Right ventricle myocardium superior (tissue), 1 donor: ENCODE data around the gene ARHGEF28. TPM values are rescaled to one million over a fixed set of nuclear protein-coding genes. Genes with fewer than 3 reads are reported as not detected.
A peak's percentile ranks its signal among the peaks of the same experiment; 100 is the strongest.

Experiments
- ATAC-seq: fragments of 200-7000 bp; cut with Tn5 transposase; one replicate; pipeline ENCODE4 v1.9.1; 2020; ENCODE audit warnings: mild to moderate bottlenecking; ENCODE audit not compliant: poor library complexity
- DNase-seq: peaks from one replicate; pipeline ENCODE4 v3.0.0-alpha.2; 2020
- intact Hi-C: fragments of 100-400 bp; cut with DNase I; formaldehyde crosslinking; loops from one replicate; pipeline ENCODE4 v1.11.2; 2022
- total RNA-seq: library from RNA; stranded (reverse); fragmentation: NEBNext Ultra II Directional; extraction: Animal tissue kit (Norgen Biotek cat#: 25700); gene quantifications from one replicate; pipeline ENCODE4 v1.2.1, GENCODE V29; 2021
- donor health status: DM: no; HTN: yes; CAD: no; lungs with severe emphysema.

The ARHGEF28 gene
- total RNA-seq, 1 donor from 2014 or later, result 1.6 TPM

DNA sequence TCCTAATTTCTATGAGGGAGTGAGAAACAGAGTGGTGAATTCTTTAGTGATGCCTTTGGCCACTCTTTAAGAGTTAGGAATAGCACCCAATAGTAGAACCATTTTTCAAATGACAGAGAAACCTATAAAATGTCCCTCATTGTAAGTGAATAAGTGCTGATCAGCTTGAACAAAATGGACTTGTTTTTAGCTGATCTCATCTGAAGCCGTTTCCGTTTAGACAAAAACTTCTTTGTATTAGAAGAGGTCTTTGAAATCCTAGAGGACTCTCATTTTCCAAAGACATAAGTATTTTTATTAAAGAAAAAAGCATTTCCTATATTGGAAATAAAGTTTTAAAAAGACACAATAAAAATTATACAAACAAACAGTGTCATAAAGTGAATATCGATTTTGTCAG, 273.9 kb downstream of the ARHGEF28 start:
- intact Hi-C loops, result loop anchor here (10.0 kb wide), 1 partner anchor 1015 kb away; no protein-coding TSS in a partner anchor
- ATAC-seq, result no peak
- DNase-seq, result no peak

DNA sequence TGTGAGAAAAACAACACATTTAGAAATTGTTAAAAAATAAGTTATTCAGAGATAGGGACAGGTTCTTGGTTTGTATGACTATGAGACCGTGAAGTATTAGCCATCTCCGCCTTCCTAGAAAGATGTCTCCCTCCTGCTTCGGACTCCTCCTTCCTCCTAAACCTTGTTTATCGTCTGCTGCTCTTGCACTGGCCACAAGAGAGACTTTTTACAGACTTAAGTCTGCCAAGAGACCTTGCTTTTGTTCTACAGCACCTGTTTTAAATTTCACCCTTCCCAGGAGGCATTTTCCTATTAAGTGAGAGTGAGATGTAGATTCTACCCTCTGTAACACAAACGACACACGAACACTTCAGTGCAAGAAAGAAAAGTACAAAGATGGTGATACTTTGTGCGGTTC, 274.6 kb downstream of the ARHGEF28 start:
- ATAC-seq (no peak), DNase-seq (no peak)
- intact Hi-C loops, result loop anchor here (10.0 kb wide), 1 partner anchor 1014 kb away; no protein-coding TSS in a partner anchor

DNA sequence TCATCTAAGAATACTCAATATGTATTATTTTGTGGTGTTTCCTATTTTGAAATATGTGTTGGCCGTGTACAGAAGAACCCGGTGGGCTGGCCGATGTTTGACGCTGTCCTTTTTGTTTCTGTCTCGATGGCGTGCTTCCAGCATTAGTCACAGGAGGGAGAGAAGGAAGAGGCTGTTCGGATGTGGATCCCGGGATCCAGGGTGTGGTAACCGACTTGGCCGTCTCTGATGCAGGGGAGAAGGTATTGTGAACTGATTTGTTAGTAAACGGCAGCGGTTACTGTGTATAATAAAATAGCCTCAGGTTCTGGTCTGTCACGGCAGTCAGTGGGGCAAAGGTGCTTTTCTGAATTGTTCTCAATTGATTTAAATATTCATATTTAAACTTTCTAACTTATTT, 275.0 kb downstream of the ARHGEF28 start:
- intact Hi-C loops, result loop anchor here (10.0 kb wide), 1 partner anchor 1014 kb away; no protein-coding TSS in a partner anchor
- ATAC-seq, result no peak
- peak; percentile 50 for DNase-seq

DNA sequence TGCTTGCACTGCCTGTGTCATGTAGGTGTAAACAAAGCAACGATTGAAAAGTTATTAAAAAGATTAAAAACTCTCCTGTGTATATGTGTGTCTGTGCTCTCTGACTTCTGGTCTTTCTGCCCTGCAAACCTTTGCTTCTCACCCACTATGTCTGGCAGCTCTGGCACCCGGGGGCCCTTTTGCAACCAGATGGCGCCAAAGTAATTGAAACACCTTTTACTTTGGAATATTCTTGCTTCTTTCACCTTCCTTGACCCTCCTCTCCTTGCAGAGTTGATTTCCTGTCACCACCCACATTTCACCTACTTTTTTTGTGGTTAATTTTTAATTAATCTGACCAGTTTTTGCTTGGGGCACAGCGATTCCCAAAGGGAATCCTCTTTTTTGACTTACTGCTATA, 275.5 kb downstream of the ARHGEF28 start:
- ATAC-seq (no peak), DNase-seq (no peak)
- intact Hi-C loops, result loop anchor here (10.0 kb wide), 1 partner anchor 1013 kb away; no protein-coding TSS in a partner anchor

DNA sequence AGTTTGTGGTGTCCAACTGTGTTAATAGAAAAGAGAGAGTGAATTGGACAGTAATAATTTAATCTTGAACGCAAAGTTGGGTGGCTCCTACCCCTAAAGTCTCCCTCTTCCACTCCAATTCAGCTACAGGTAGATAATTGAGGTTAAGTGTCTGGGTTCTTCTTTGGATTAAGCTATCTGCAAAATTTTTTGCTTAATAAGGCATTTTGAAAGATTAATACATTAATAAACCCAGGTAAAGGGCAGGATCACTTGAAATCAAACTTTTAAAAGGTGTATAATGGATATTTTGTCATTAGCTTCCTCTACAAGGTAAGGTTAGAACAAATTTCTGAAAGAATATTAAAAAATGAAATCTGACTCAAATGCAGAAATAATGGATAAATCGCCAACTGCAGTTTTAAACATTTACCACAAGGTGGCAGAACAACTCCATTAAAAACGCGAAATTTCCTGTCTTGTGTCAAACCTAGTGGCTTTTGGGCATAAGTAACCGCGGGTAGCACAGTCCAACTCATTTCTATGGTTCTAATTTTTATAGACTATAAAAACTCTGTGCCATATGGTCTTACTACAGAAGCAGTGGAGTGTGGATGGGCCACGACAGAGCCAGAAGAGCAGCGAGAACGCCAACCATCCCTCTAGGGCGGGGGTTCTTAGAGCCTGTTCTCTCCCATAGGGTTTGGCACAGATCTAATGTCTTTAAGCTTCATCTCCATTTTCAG, 276.5 kb downstream of the ARHGEF28 start:
- ATAC-seq (peak; percentile 58), DNase-seq (no peak)
- intact Hi-C loops, result loop anchor here (2.0 to 10.0 kb wide), 2 partner anchors 746 to 1012 kb away; no protein-coding TSS in a partner anchor

DNA sequence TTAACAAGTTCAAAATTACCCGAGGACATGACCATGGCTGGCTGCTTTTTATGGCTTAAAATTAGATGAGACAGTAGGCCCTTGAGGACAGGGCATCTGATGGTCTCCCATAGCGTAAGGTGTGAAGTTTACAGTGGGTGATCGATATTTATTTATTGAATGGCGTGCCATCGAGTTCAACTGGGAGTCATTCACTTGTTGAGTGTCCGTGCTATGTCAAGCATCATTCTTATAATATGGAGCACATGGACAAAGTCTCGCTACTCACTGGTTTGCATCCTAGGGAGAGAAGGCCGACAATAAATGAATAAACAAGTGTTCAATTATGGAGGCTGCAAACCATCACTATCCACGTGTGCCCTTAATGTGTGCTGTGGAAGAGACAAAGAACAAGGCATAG, 277.2 kb downstream of the ARHGEF28 start:
- intact Hi-C loops, result loop anchor here (2.0 to 10.0 kb wide), 2 partner anchors 746 to 1012 kb away; no protein-coding TSS in a partner anchor
- no peak for ATAC-seq
- DNase-seq, result no peak

DNA sequence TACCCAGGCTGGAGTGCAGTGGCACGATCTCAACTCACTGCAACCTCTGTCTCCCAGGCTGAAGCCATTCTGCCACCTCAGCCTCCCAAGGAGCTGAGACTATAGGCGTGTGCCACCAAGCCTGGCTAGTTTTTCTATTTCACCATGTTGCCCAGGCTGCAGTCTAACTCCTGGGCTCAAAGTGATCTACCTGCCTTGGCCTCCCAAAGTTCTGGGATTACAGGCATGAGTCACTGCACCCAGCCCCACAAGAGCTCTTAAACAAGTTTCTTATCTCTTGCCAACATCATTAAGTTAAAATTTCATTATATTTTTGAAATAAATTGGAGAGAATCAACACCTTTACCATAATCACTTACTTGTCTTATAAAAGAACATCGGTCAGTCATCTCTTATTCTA, 280.3 kb downstream of the ARHGEF28 start:
- DNase-seq (no peak), ATAC-seq (no peak)
- intact Hi-C loops, result loop anchor here (10.0 kb wide), 1 partner anchor 1009 kb away; no protein-coding TSS in a partner anchor

DNA sequence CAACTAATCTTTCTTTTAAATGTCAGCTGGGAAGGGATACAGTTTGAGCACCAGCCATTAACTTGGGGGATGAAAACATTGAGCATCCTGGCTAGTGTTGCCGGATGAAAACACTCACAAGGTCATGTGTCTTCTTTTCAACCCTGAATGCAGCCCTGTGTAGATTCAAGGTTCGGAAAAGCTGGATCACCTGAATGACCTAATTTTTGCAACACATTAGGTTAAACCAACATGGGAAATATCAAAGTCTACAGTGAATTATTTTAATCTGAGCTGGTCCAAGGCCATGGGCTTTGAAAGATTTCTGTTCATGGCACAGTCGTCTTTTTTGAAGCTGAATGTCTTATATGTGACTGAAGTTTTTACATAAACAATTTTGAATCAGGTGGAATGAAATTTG, 281.2 kb downstream of the ARHGEF28 start:
- DNase-seq (no peak), ATAC-seq (no peak)
- intact Hi-C loops, result loop anchor here (10.0 kb wide), 1 partner anchor 1008 kb away; no protein-coding TSS in a partner anchor

DNA sequence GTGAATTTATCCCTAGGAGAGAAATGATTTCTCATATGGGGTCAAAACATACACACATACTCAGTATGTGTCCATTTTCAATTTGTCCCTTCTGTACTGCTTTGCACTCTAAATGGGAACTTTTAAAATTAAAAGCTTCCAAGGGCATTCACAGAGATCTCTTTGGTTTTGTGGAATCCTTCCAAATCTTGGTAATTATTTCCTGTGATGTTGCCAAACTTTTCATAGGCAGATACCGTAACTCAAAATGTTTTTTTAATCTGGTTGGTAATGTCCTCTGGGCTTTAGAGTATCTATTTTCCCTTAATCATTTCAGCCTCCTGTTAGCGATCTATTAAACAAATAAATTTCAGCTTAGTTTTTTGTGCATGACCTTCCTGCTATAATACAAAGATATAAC, 282.4 kb downstream of the ARHGEF28 start:
- DNase-seq (no peak), ATAC-seq (no peak)
- intact Hi-C loops, result loop anchor here (10.0 kb wide), 1 partner anchor 1006 kb away; no protein-coding TSS in a partner anchor

DNA sequence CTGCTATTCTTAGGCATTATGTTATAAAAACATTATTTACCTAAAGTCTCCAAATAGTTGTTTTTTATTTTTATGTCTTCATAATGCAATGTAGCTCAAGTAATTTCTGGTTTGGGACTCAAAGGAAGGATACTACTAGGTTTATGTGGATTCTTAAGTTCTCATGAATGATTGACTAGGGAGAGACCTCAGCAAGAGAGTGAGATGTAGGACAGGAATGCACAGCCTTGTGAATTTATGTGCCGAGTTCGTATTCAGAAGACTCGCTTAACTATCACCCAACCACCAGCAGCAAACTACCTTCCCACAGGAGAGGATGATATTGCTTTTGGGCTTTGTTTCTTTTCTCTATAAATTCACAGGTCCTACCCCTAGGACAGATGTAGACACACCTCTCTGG, 282.9 kb downstream of the ARHGEF28 start:
- DNase-seq (no peak), ATAC-seq (no peak)
- intact Hi-C loops, result loop anchor here (10.0 kb wide), 1 partner anchor 1006 kb away; no protein-coding TSS in a partner anchor

DNA sequence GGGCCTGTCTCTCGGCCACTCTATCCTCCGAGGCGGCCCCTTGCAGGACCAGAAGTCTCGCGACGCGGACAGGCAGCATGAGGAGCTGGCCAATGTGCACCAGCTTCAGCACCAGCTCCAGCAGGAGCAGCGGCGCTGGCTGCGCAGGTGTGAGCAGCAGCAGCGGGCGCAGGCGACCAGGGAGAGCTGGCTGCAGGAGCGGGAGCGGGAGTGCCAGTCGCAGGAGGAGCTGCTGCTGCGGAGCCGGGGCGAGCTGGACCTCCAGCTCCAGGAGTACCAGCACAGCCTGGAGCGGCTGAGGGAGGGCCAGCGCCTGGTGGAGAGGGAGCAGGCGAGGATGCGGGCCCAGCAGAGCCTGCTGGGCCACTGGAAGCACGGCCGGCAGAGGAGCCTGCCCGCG, 283.5 kb downstream of the ARHGEF28 start:
- intact Hi-C loops, result loop anchor here (10.0 kb wide), 1 partner anchor 1005 kb away; no protein-coding TSS in a partner anchor
- DNase-seq (no peak), ATAC-seq (no peak)

DNA sequence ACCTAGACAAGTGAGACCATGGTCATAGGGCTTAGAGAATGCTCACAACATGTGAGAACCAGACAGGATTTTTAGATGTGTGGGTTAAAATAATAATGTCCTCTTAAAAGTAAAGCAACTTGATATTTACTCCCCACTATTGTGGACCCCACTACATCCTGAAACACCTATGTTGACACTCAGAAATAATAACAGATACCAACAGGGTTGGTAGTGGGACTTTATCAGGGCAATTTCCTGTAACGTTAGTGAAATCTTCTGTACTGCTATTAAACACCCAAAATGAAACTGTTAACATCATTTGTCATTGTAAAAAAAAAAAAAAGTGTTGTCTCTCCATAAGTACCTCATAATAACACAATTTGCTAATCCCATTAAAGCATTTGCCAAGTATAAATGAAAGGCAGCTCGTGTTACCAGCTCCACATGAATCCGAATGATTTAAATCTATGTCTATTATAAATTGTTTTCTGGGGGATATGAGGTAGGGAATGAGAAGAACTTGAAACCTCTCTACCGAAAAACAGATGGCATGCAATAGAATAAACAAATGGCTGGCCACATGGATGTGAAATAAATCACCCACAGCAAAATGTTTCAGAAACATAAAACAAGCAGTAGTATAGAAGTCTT, 285.9 kb downstream of the ARHGEF28 start:
- DNase-seq (no peak), ATAC-seq (no peak)
- intact Hi-C loops, result no loop called here

DNA sequence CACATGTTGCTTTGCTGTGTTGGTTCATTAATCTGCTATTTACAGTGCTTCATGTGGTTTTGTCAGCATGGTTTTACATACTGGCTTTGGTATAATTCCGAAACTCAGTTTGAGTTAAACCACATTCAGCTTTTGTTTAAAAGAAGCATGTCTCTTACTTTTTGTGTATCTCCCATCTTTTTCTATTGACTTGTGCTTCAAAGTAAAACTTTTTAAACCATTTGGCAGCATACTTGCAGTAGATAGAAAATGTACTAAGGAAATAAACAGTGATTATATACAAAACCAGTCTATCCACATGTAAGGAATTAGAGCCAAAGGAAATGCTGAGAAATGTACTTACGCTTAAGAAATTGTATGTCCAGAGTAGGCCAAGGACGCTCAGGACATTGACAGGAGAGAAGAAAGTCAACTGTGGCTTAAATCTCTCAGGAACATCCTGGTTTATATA, 286.9 kb downstream of the ARHGEF28 start:
- no peak for ATAC-seq
- intact Hi-C loops, result no loop called here

DNA sequence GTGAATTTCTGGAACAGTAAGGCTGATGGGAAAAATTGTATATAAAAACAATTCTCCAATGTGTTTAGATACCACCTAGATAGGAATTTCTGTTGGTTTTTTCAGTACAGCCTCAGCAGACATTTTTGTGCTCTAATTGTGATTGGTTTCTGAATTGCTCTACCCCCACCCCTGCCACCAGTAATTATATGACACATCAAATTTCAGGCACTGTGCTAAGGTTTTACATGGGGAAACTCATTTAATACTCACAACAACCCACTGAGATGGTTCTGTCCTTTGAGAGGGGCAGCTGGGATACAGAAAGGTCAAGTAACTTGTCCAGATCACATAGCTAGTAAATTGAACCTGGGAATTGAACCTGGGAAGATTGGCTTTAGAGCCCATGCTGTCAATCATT, 288.0 kb downstream of the ARHGEF28 start:
- no peak for ATAC-seq

More for the DNA sequence above, 286.9 kb downstream of the ARHGEF28 start:
- no peak for DNase-seq

DNA sequence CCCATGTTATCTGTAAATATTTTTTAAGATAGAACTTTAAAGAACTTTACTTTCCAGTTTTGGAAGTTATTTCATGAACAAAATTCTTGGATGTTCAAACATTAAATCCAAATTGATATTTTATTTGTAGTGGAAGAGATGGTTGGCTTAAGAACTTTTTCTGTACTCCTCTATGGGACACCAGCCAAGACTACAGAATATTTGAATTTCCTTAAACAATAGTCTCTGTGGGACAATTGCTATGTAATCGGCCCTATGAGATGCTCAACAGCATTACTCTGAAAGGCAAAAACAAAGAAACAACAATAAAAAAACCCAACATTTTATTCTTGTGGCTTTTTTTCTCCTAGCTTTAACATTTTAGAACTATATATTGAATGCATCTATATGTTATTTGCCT, 289.3 kb downstream of the ARHGEF28 start:
- intact Hi-C loops, result no loop called here
- no peak for ATAC-seq
- no peak for DNase-seq

More for the DNA sequence above, 288.0 kb downstream of the ARHGEF28 start:
- intact Hi-C loops, result no loop called here
- no peak for DNase-seq

DNA sequence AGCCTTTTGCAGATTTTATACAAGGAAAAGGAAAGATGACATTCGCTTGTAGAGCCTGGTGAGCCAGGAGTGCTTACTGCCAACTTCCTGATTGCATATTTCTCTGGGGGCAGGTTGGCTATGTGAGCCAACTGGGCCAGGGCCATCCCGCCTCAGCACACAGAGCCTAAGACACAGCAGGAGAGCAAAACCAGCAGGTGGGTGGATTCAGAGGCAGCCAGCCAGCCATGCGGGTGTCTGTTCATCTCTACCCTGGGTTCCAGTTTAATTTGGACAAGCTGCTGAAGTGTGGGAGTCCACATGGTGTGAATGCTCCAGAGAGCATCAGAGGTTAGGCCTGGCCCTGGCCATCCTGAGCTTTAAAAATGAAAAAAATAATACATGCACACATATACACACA, 291.4 kb downstream of the ARHGEF28 start:
- intact Hi-C loops, result no loop called here
- ATAC-seq, result peak; percentile 77
- DNase-seq, result peak; percentile 66

DNA sequence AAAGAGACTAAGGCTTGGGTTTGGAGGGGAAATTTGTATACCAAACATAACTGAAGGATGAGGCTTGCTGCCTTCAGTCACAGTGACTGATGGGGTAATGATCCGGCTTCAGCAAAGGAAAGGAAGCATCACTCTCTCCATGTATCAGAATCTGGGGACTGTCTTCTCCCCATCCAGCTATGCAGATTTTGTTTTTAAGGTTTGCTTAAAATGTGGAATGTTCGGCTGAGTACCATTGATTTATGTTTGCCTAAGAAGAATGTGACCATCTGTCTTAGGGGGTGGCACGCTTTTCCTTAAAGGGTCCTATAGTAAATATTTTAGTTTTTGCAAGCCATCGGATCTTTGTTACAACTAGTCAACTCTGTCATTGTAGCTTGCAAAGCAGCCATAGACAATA, 291.9 kb downstream of the ARHGEF28 start:
- intact Hi-C loops, result no loop called here
- no peak for ATAC-seq

DNA sequence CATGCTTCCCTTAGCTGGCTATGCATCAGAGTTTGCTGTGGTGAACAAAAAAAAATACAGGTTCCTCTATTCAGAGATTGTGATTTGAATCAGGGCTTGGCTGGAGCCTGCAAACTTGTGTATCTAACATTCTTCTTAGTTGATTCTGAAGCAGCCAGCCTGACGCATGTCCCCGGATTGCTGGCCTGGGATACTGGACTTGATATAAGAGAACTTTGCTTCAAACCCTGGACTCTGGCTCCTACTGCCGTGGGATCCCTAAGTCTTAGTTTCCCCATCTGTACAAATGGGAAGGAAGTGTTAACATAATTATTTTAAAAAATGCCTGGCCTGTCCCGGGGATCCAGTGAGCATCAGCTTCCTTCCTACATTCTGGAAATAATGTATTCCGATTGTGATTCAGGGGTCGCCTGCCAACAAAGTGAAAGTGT, 292.8 kb downstream of the ARHGEF28 start:
- DNase-seq, result no peak

More for the DNA sequence above, 291.9 kb downstream of the ARHGEF28 start:
- DNase-seq, result no peak

DNA sequence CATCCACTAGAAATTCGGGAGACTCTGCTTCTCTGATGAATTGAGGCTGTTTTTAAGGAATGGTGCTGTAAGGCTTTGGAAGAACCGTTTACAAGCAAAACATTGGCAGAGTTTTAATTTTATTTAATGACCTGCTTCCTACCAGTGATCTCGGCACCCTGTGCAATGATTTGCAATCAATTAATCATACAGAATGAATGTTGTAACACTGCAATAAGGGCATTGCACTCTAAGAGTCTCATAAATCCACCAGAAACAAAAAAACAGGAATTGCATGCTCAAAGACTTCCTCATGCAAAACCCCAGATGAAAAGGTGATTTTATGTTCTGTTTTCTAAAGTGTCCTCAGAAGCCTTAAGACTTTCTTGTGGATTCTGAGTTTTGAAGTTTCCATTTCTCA, 295.7 kb downstream of the ARHGEF28 start:
- ATAC-seq (no peak), DNase-seq (no peak)
- intact Hi-C loops, result no loop called here

More for the DNA sequence above, 292.8 kb downstream of the ARHGEF28 start:
- intact Hi-C loops, result no loop called here
- ATAC-seq, result no peak
